SU-DHL-6 (cell line): Measurements from ENCODE around the gene CCNC.

ENCODE experiments used
- H2AFZ ChIP-seq: fragments of 200-600 bp; sonication (generic); 2 replicates; pipeline ENCODE4 v1.6.1; 2014; ENCODE audit warnings: low read depth, mild to moderate bottlenecking, moderate library complexity, mixed read lengths, antibody characterized with exemption, low read length; ENCODE audit not compliant: severe bottlenecking
- H3F3A ChIP-seq: fragments of 200-600 bp; shearing (Covaris generic); 2 replicates; pipeline ENCODE4 v1.6.0; 2016; ENCODE audit warnings: antibody characterized with exemption, mild to moderate bottlenecking; ENCODE audit not compliant: insufficient read depth
- H3K27ac ChIP-seq: fragments of 200-600 bp; sonication (generic); 2 replicates; pipeline ENCODE4 v1.5.1; 2016; ENCODE audit warnings: low read depth, mild to moderate bottlenecking, low read length, moderate library complexity, mixed read lengths
- H3K27me3 ChIP-seq: fragments of 200-600 bp; sonication (generic), shearing (Covaris generic); 2 replicates; pipeline ENCODE4 v1.6.0; 2014; ENCODE audit warnings: mild to moderate bottlenecking, low read length
- H3K36me3 ChIP-seq: fragments of 200-600 bp; sonication (generic); 2 replicates; pipeline ENCODE4 v1.6.1; 2014; ENCODE audit warnings: mild to moderate bottlenecking, low read length, mixed read lengths
- H3K4me2 ChIP-seq: fragments of 300-600, 200-600 bp; shearing (Covaris generic), sonication (generic); 2 replicates; pipeline ENCODE4 v1.6.0; 2014; ENCODE audit warnings: low read length, low read depth, mild to moderate bottlenecking; ENCODE audit not compliant: poor library complexity, severe bottlenecking
- H3K4me3 ChIP-seq: fragments of 200-600 bp; sonication (generic); 2 replicates; pipeline ENCODE4 v1.5.1; 2014; ENCODE audit warnings: antibody characterized with exemption, low read length, mild to moderate bottlenecking, mixed read lengths; ENCODE audit not compliant: insufficient read depth, poor library complexity, severe bottlenecking
- H3K79me2 ChIP-seq: fragments of 200-600 bp; sonication (generic); 2 replicates; pipeline ENCODE4 v1.6.1; 2014; ENCODE audit warnings: mild to moderate bottlenecking, low read length, moderate library complexity; ENCODE audit not compliant: insufficient read depth
- H3K9ac ChIP-seq: fragments of 200-600 bp; sonication (generic); 2 replicates; pipeline ENCODE4 v1.7.0; 2014; ENCODE audit warnings: mild to moderate bottlenecking, low read length
- H3K9me2 ChIP-seq: fragments of 200-600 bp; sonication (generic); replicated peaks from 2 replicates; pipeline ENCODE4 v1.6.1; 2014; ENCODE audit warnings: low read length; ENCODE audit not compliant: insufficient read depth
- H3K9me3 ChIP-seq: fragments of 200-600 bp; sonication (generic); 2 replicates; pipeline ENCODE4 v1.6.1; 2014; ENCODE audit warnings: low read length, mixed read lengths; ENCODE audit not compliant: insufficient read depth
- H4K20me1 ChIP-seq: fragments of 200-600 bp; sonication (generic); 2 replicates; pipeline ENCODE4 v1.6.1; 2014; ENCODE audit warnings: low read depth, mild to moderate bottlenecking, antibody characterized with exemption, low read length, moderate library complexity, mixed read lengths
- CTCF ChIP-seq: fragments of 200-600 bp; sonication (generic); IDR thresholded peaks from one replicate; pipeline ENCODE4 v1.5.1; 2017; ENCODE audit warnings: antibody characterized with exemption, mild to moderate bottlenecking, low read length, moderate library complexity; ENCODE audit not compliant: insufficient read depth, poor library complexity, severe bottlenecking
- EZH2phosphoT487 ChIP-seq: fragments of 200-600 bp; sonication (generic), shearing (Covaris generic); conservative IDR thresholded peaks from 2 replicates; pipeline ENCODE4 v1.6.1; 2018; ENCODE audit warnings: mild to moderate bottlenecking, antibody characterized with exemption, low read length, moderate library complexity, mixed read lengths

The CCNC gene

GRCh38 chr6:99563056-99563723, 5.3 kb downstream of the CCNC start:
- Histone ChIP-seq H3K27ac (no peak overlapping the region), H3F3A (peaks cover 14% of the 10 kb centered on the region; the same call in 1 of the 2 replicates), H4K20me1 (peaks cover 45% of the 10 kb centered on the region), H3K79me2 (peaks cover 82% of the 10 kb centered on the region), H3K9me3 (no peaks in the 10 kb centered on the region), H3K36me3 (peaks cover 33% of the 10 kb centered on the region; the same call in 1 of the 2 replicates), H2AFZ (no peak overlapping the region), H3K4me3 (no peak overlapping the region), H3K4me2 (no peak overlapping the region), H3K9ac (no peak overlapping the region), H3K27me3 (no peaks in the 10 kb centered on the region), H3K9me2 (no peaks in the 10 kb centered on the region)
- no peak for TF ChIP-seq CTCF
- TF ChIP-seq EZH2phosphoT487, result no peak

DNA sequence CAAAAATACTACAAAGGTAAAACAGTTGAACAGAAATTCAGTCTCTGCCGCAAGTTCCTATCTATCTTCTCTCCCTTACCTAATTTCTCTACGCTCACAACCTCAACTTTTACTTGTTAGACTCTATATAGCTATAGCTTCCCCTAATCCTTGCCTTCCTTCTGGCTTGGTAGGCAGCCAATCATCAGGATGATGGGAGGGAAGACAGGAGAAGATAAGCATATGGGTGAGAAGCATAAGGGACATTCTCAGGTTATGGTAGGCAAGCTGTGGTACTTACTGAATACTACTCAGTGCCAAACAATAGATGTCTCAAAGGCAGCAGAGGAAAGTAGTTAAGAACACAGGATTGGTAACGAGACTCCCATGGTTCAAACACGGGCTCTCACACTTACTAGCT, 7.8 kb downstream of the CCNC start:
- Histone ChIP-seq H4K20me1 (peaks cover 30% of the 10 kb centered on the region), H3K27me3 (no peaks in the 10 kb centered on the region), H3K36me3 (peaks cover 50% of the 10 kb centered on the region; the same call in 1 of the 2 replicates), H2AFZ (no peak overlapping the region), H3K4me2 (no peak overlapping the region), H3K9me3 (no peaks in the 10 kb centered on the region), H3K9ac (no peak overlapping the region), H3K4me3 (no peak overlapping the region), H3K79me2 (peaks cover 57% of the 10 kb centered on the region), H3K9me2 (no peaks in the 10 kb centered on the region), H3F3A (peaks cover 14% of the 10 kb centered on the region; the same call in 1 of the 2 replicates), H3K27ac (no peak overlapping the region)
- no peak for TF ChIP-seq EZH2phosphoT487
- no peak for TF ChIP-seq CTCF

DNA sequence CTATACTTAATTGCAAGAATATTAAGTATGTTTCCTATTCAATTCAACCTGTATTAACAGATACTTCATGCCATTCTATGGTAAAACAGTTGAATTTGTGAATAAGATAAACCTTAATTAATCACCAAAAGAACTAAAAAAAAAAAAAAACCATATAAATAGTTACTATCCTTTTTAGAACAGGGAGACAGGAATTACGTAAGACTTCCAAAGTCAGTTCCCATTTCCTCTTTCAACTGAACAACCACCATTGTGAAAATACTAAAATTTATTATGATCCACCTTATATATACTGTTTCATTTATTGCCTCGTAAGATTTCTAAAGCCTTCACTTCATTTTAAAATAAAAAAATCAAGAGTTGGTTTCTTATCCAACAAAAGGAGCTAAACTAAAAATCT, 9.4 kb downstream of the CCNC start:
- Histone ChIP-seq H3K4me3 (no peak overlapping the region), H3K9me2 (no peaks in the 10 kb centered on the region), H3K79me2 (peaks cover 41% of the 10 kb centered on the region), H3K9ac (no peak overlapping the region), H4K20me1 (peaks cover 16% of the 10 kb centered on the region), H3K36me3 (peaks cover 51% of the 10 kb centered on the region; the same call in 1 of the 2 replicates), H3K27ac (no peak overlapping the region), H3K9me3 (no peaks in the 10 kb centered on the region), H3K27me3 (no peaks in the 10 kb centered on the region), H3K4me2 (no peak overlapping the region), H2AFZ (no peak overlapping the region), H3F3A (peaks cover 9% of the 10 kb centered on the region; the same call in 1 of the 2 replicates)
- no peak for TF ChIP-seq EZH2phosphoT487
- TF ChIP-seq CTCF, result no peak
